H1 (cell line): ENCODE measurements around the gene HID1. TPM values are rescaled to one million over a fixed set of nuclear protein-coding genes. Genes with fewer than 3 reads are reported as not detected.

Source experiments
- CTCF ChIA-PET: fragments of 300-600 bp; sonication (Branson Sonifier 250); formaldehyde crosslinking; loops from one replicate; lab custom pipeline; 2021; ENCODE audit not compliant: partially characterized antibody; lab: Charles Lee
- POLR2A ChIA-PET: fragments of 300-600 bp; sonication (Branson Sonifier 250); formaldehyde crosslinking; loops from one replicate; lab custom pipeline; 2021; ENCODE audit warnings: inconsistent platforms; ENCODE audit not compliant: partially characterized antibody; lab: Charles Lee
- DNase-seq, 2 experiments: peaks; one replicate each; pipeline versions ENCODE4 v3.0.0 to v3.0.0-alpha.2; 2010 to 2022; ENCODE audit warnings: low spot score in 2 of 2, low read depth in 1 of 2, mixed read lengths in 1 of 2
- FAIRE-seq: peaks from 2 replicates; lab custom pipeline; 2011; peaks lifted over from hg19 to GRCh38; lab: Jason Lieb, UNC
- H2AFZ ChIP-seq: 2 replicates; pipeline ENCODE4 v1.8.1; 2012; ENCODE audit warnings: low read length, inconsistent platforms
- H2AK5ac ChIP-seq: 2 replicates; pipeline ENCODE4 v1.6.1; 2013; ENCODE audit warnings: low read depth, low read length
- H2BK120ac ChIP-seq: replicated peaks from 2 replicates; pipeline ENCODE3; 2013; ENCODE audit warnings: low read depth, low read length, inconsistent platforms
- H2BK12ac ChIP-seq: 2 replicates; pipeline ENCODE4 v1.6.1; 2013; ENCODE audit warnings: low read depth, low read length
- H2BK15ac ChIP-seq: 2 replicates; pipeline ENCODE4 v1.6.1; 2013; ENCODE audit warnings: low read length
- H2BK20ac ChIP-seq: 2 replicates; pipeline ENCODE4 v1.6.1; 2013; ENCODE audit warnings: low read length
- H2BK5ac ChIP-seq: 2 replicates; pipeline ENCODE4 v1.6.1; 2013; ENCODE audit warnings: low read depth, low read length
- H3K14ac ChIP-seq: 2 replicates; pipeline ENCODE4 v1.6.1; 2013; ENCODE audit warnings: inconsistent platforms; ENCODE audit not compliant: insufficient read length
- H3K18ac ChIP-seq: 2 replicates; pipeline ENCODE4 v1.6.1; 2013; ENCODE audit warnings: low read length; ENCODE audit errors: extremely low read depth
- H3K23ac ChIP-seq: 2 replicates; pipeline ENCODE4 v1.6.1; 2013; ENCODE audit warnings: inconsistent platforms; ENCODE audit not compliant: insufficient read length
- H3K23me2 ChIP-seq: 2 replicates; pipeline ENCODE4 v1.6.1; 2013; ENCODE audit warnings: low read depth, low read length
- H3K27ac ChIP-seq: 2 replicates; pipeline ENCODE4 v1.6.1; 2011; ENCODE audit warnings: low read depth, low read length, inconsistent platforms
- H3K27me3 ChIP-seq, 4 experiments: replicated peaks in 1 of 4; 1 replicate in 1 of 4; 2 replicates in 3 of 4; pipeline versions ENCODE4 v1.6.1 to v1.8.1; 2011 to 2013; ENCODE audit warnings: low read length in 3 of 4, mild to moderate bottlenecking in 3 of 4, inconsistent platforms in 2 of 4, mixed read lengths in 2 of 4, moderate library complexity in 1 of 4; ENCODE audit not compliant: control insufficient read depth in 3 of 4, insufficient read depth in 3 of 4; ENCODE audit errors: extremely low read depth in 1 of 4
- H3K36me3 ChIP-seq, 4 experiments: 2 replicates each; pipeline versions ENCODE4 v1.6.1 to v1.8.1; 2011 to 2013; ENCODE audit warnings: mild to moderate bottlenecking in 4 of 4, low read length in 3 of 4, moderate library complexity in 2 of 4, control low read depth in 1 of 4, inconsistent platforms in 1 of 4; ENCODE audit not compliant: insufficient read depth in 4 of 4, control insufficient read depth in 2 of 4
- H3K4ac ChIP-seq: replicated peaks from 2 replicates; pipeline ENCODE3; 2013; ENCODE audit warnings: low read length, low read depth, mixed read lengths, inconsistent platforms; ENCODE audit not compliant: insufficient read length
- H3K4me1 ChIP-seq, 4 experiments: replicated peaks in 1 of 4; 1 replicate in 1 of 4; 2 replicates in 3 of 4; pipeline versions ENCODE4 v1.6.1 to v1.8.1; 2011 to 2013; ENCODE audit warnings: low read length in 3 of 4, inconsistent platforms in 2 of 4, mixed read lengths in 1 of 4; ENCODE audit not compliant: insufficient read depth in 4 of 4, control insufficient read depth in 3 of 4
- H3K4me2 ChIP-seq, 2 experiments: 2 replicates each; pipeline versions ENCODE4 v1.6.1 to v1.8.1; 2011 to 2013; ENCODE audit warnings: low read depth in 2 of 2, low read length in 2 of 2, control low read depth in 1 of 2, inconsistent platforms in 1 of 2, mild to moderate bottlenecking in 1 of 2; ENCODE audit not compliant: insufficient read depth in 1 of 2
- H3K4me3 ChIP-seq, 4 experiments: fragments of 200-600, 300-600 bp in 1 of 4; sonication (generic), shearing (Covaris generic), sonication (Bioruptor Twin) in 1 of 4; 2 replicates each; pipeline versions ENCODE4 v1.5.1 to v1.8.1; 2011 to 2016; ENCODE audit warnings: low read length in 4 of 4, low read depth in 3 of 4, control low read depth in 2 of 4, inconsistent platforms in 2 of 4, mild to moderate bottlenecking in 2 of 4, mixed read lengths in 1 of 4, moderate library complexity in 1 of 4; ENCODE audit not compliant: insufficient read depth in 2 of 4; ENCODE audit errors: extremely low read depth in 1 of 4
- H3K56ac ChIP-seq: replicated peaks from 2 replicates; pipeline ENCODE3; 2013; ENCODE audit warnings: low read depth, mild to moderate bottlenecking, mixed read lengths, low read length, inconsistent platforms; ENCODE audit not compliant: insufficient read length
- H3K79me1 ChIP-seq: 2 replicates; pipeline ENCODE4 v1.6.1; 2013; ENCODE audit warnings: low read depth, low read length, control low read depth
- H3K79me2 ChIP-seq, 2 experiments: 2 replicates each; pipeline versions ENCODE4 v1.6.1 to v1.8.1; 2012 to 2013; ENCODE audit warnings: low read length in 2 of 2, mild to moderate bottlenecking in 2 of 2, inconsistent platforms in 1 of 2; ENCODE audit not compliant: insufficient read depth in 2 of 2, control insufficient read depth in 1 of 2
- H3K9ac ChIP-seq, 4 experiments: replicated peaks in 1 of 4; 1 replicate in 1 of 4; 2 replicates in 3 of 4; pipeline versions ENCODE4 v1.6.1 to v1.8.1; 2011 to 2013; ENCODE audit warnings: low read depth in 3 of 4, low read length in 3 of 4, control low read depth in 2 of 4, mild to moderate bottlenecking in 2 of 4, moderate library complexity in 2 of 4, inconsistent platforms in 1 of 4; ENCODE audit errors: extremely low read depth in 1 of 4
- H3K9me3 ChIP-seq, 2 experiments: 2 replicates each; pipeline versions ENCODE4 v1.6.1 to v1.8.1; 2012 to 2013; ENCODE audit warnings: mild to moderate bottlenecking in 2 of 2, moderate library complexity in 2 of 2, control low read depth in 1 of 2, inconsistent platforms in 1 of 2, low read depth in 1 of 2, low read length in 1 of 2, mixed read lengths in 1 of 2; ENCODE audit not compliant: insufficient read depth in 2 of 2
- H4K20me1 ChIP-seq, 2 experiments: replicated peaks in 1 of 2; 2 replicates each; pipeline versions ENCODE3 to v1.8.1; 2011 to 2013; ENCODE audit warnings: inconsistent platforms in 2 of 2, low read length in 2 of 2, mild to moderate bottlenecking in 1 of 2; ENCODE audit not compliant: insufficient read depth in 2 of 2, control insufficient read depth in 1 of 2
- H4K5ac ChIP-seq: 2 replicates; pipeline ENCODE4 v1.6.1; 2013; ENCODE audit warnings: low read length, low read depth, mixed read lengths, inconsistent platforms; ENCODE audit not compliant: insufficient read length
- H4K8ac ChIP-seq: 2 replicates; pipeline ENCODE4 v1.8.0; 2013; ENCODE audit warnings: mild to moderate bottlenecking, moderate library complexity, low read length, inconsistent platforms; ENCODE audit not compliant: insufficient read depth; ENCODE audit errors: extremely low read depth
- H4K91ac ChIP-seq: replicated peaks from 2 replicates; pipeline ENCODE3; 2013; ENCODE audit warnings: low read length, mixed read lengths, inconsistent platforms; ENCODE audit not compliant: insufficient read length
- CBX5 ChIP-seq: fragments of 300-800, 300-1000 bp; sonication (generic); IDR thresholded peaks from 2 replicates; pipeline ENCODE4 v1.7.1; 2016; ENCODE audit warnings: antibody characterized with exemption, low read length, low read depth
- CTCF ChIP-seq, 3 experiments: IDR thresholded peaks; 1 replicate in 2 of 3; 2 replicates in 1 of 3; pipeline versions ENCODE4 v1.5.1 to v1.6.1; 2011; ENCODE audit warnings: low read length in 3 of 3, mild to moderate bottlenecking in 3 of 3, inconsistent platforms in 2 of 3, low read depth in 1 of 3, moderate library complexity in 1 of 3; ENCODE audit not compliant: insufficient read depth in 1 of 3; ENCODE audit errors: control extremely low read depth in 1 of 3
- RAD21 ChIP-seq, 2 experiments: IDR thresholded peaks in 1 of 2; conservative IDR thresholded peaks in 1 of 2; 2 replicates each; pipeline ENCODE4 v1.6.1; 2011; ENCODE audit warnings: low read depth in 2 of 2, low read length in 2 of 2, improper control_type of control experiment in 1 of 2, inconsistent platforms in 1 of 2, mild to moderate bottlenecking in 1 of 2, moderate library complexity in 1 of 2
- WGBS, 2 experiments: shearing (Covaris generic) in 1 of 2; methylation state at CpG; one replicate each; pipeline versions ENCODE4 v1.1.6 to v1.1.7; 2013 to 2015; ENCODE audit warnings: low lambda C conversion rate in 2 of 2, mixed read lengths in 2 of 2, inconsistent platforms in 1 of 2, low coverage in 1 of 2, missing lambda C conversion rate in 1 of 2; ENCODE audit not compliant: insufficient replicate concordance in 2 of 2, insufficient coverage in 1 of 2, insufficient read length in 1 of 2; ENCODE audit errors: extremely low coverage in 1 of 2, missing lambda C conversion rate in 1 of 2; 5-methylcytosine and 5-hydroxymethylcytosine counted together
- polyA plus RNA-seq, 7 experiments: library from polyadenylated mRNA; depleted of rRNA in 3 of 7; stranded (reverse) in 5 of 7; unstranded in 2 of 7; fragments of >200 nt in 5 of 7; fragments of 200-250 nt in 2 of 7; gene quantifications; 1 replicate in 5 of 7; 2 replicates in 1 of 7; 4 replicates in 1 of 7; pipeline versions ENCODE4 v1.2.1 to v1.2.3, GENCODE V29; 2011 to 2013; ENCODE audit warnings: missing spikeins in 2 of 7, mixed read lengths in 2 of 7
- total RNA-seq: library from RNA; stranded (reverse); fragmentation: NEBNext Ultra II Directional; extraction: Animal tissue kit (Norgen Biotek cat#: 25700); gene quantifications from 2 replicates; pipeline ENCODE4 v1.2.1, GENCODE V29; 2021

The HID1 gene
- total and polyA plus RNA-seq, 2 of the 8 experiments (the other 6 are each of a cell fraction or from before 2014, with no cell fraction given): 15.1 to 25.9 TPM

- Histone ChIP-seq H2BK12ac (no peak overlapping the region), H2BK120ac (no peak overlapping the region), H3K79me1 (no peaks in the 10 kb centered on the region), H2AFZ (no peak overlapping the region), H3K79me2 (no peaks in the 10 kb centered on the region), H3K36me3 (peaks cover 6 to 32% (median 20%) of the 10 kb centered on the region in 4 experiments; a peak in 6 of 8 replicates), H2AK5ac (no peak overlapping the region), H4K20me1 (peaks cover 0 to 4% of the 10 kb centered on the region in 2 experiments), H3K27ac (no peak overlapping the region), H3K4ac (no peak overlapping the region), H4K5ac (no peak overlapping the region), H3K4me2 (no peak overlapping the region), H3K4me1 (no peaks in the 10 kb centered on the region), H4K8ac (no peak overlapping the region), H3K14ac (no peak overlapping the region), H3K9ac (no peak overlapping the region), H2BK20ac (no peak overlapping the region), H3K23ac (no peak overlapping the region), H3K9me3 (no peaks in the 10 kb centered on the region), H3K27me3 (no peaks in the 10 kb centered on the region), H3K18ac (no peak overlapping the region), H3K4me3 (no peak overlapping the region), H2BK15ac (no peak overlapping the region), H3K56ac (no peak overlapping the region), H4K91ac (no peak overlapping the region), H3K23me2 (no peaks in the 10 kb centered on the region), H2BK5ac (no peak overlapping the region)
- ChIA-PET CTCF (interaction anchor here (0.5 to 20.3 kb wide), 14 partner anchors 9 to 111 kb away, joined by 3 to 345 read pairs (median 4); partner anchors contain the start of genes CDR2L, HID1 and MRPL58), POLR2A (interaction anchor here (0.6 to 4.6 kb wide), 5 partner anchors 10 to 42 kb away, joined by 3 to 27 read pairs (median 7); partner anchors contain the start of genes CDR2L and MRPL58)
- DNase-seq (peak in 1 of 2 experiments; percentile 52), FAIRE-seq (no peak)
- 95% methylated on average over 63 of the region's 76 CpGs; no CpG with 5 or more reads in 1 of the 2 experiments for WGBS, 2 experiments
- peak; percentile 33 to 54; a peak in 3 of 4 replicates for TF ChIP-seq RAD21 (IDR thresholded peaks at IDR 0.05 in 1 of 2, conservative IDR thresholded peaks at IDR 0.05 in 1 of 2; ENCODE audit: low read depth in 2 of 2, low read length in 2 of 2)
- TF ChIP-seq CBX5: no peak
- peak; percentile 18 to 47 (median 28) for TF ChIP-seq CTCF (IDR thresholded peaks at IDR 0.05; ENCODE audit: control extremely low read depth in 1 of 3, insufficient read depth in 1 of 3, low read depth in 1 of 3, low read length in 3 of 3)
Measured at GRCh38 chr17:75003070-75003956, 30.8 kb upstream of the HID1 start.
